ENCODE data around the gene NDUFV2.

Gene NDUFV2

GRCh38 chr18:9126337-9126736, 23.8 kb downstream of the NDUFV2 start:
- no peaks in the 10 kb centered on the region for H3K9me3 ChIP-seq (ENCODE audit: control insufficient read depth, low read depth, low read length)
- H3K27me3 ChIP-seq (ENCODE audit: control insufficient read depth, insufficient read depth, low read length), result no peaks in the 10 kb centered on the region
- H3K4me1 ChIP-seq (ENCODE audit: control insufficient read depth, low read depth, low read length), result no peaks in the 10 kb centered on the region
- peaks cover 81% of the 10 kb centered on the region for H3K36me3 ChIP-seq (ENCODE audit: control insufficient read depth, low read depth, low read length)
- no peak overlapping the region for H3K27ac ChIP-seq (ENCODE audit: low read length)
- no peak overlapping the region for H3K4me3 ChIP-seq (ENCODE audit: low read length)
- no peak overlapping the region for H3K9ac ChIP-seq (ENCODE audit: low read length)

- Histone ChIP-seq H3K9ac (ENCODE audit: low read length) (no peak overlapping the region), H3K36me3 (ENCODE audit: control insufficient read depth, low read depth, low read length) (peaks cover 87% of the 10 kb centered on the region), H3K4me3 (ENCODE audit: low read length) (no peak overlapping the region), H3K27me3 (ENCODE audit: control insufficient read depth, insufficient read depth, low read length) (no peaks in the 10 kb centered on the region), H3K27ac (ENCODE audit: low read length) (no peak overlapping the region), H3K4me1 (ENCODE audit: control insufficient read depth, low read depth, low read length) (no peaks in the 10 kb centered on the region), H3K9me3 (ENCODE audit: control insufficient read depth, low read depth, low read length) (no peaks in the 10 kb centered on the region)
Observed at GRCh38 chr18:9130195-9130594, 27.7 kb downstream of the NDUFV2 start.

GRCh38 chr18:9130806-9131205, 28.3 kb downstream of the NDUFV2 start:
- Histone ChIP-seq H3K4me3 (ENCODE audit: low read length) (no peak overlapping the region), H3K4me1 (ENCODE audit: control insufficient read depth, low read depth, low read length) (peaks cover 4% of the 10 kb centered on the region), H3K27ac (ENCODE audit: low read length) (no peak overlapping the region), H3K9me3 (ENCODE audit: control insufficient read depth, low read depth, low read length) (no peaks in the 10 kb centered on the region), H3K27me3 (ENCODE audit: control insufficient read depth, insufficient read depth, low read length) (no peaks in the 10 kb centered on the region), H3K36me3 (ENCODE audit: control insufficient read depth, low read depth, low read length) (peaks cover 81% of the 10 kb centered on the region), H3K9ac (ENCODE audit: low read length) (no peak overlapping the region)

GRCh38 chr18:9132628-9133027, 30.1 kb downstream of the NDUFV2 start:
- Histone ChIP-seq H3K4me3 (ENCODE audit: low read length) (no peak overlapping the region), H3K27me3 (ENCODE audit: control insufficient read depth, insufficient read depth, low read length) (no peaks in the 10 kb centered on the region), H3K27ac (ENCODE audit: low read length) (no peak overlapping the region), H3K4me1 (ENCODE audit: control insufficient read depth, low read depth, low read length) (peaks cover 4% of the 10 kb centered on the region), H3K9me3 (ENCODE audit: control insufficient read depth, low read depth, low read length) (no peaks in the 10 kb centered on the region), H3K9ac (ENCODE audit: low read length) (no peak overlapping the region), H3K36me3 (ENCODE audit: control insufficient read depth, low read depth, low read length) (peaks cover 67% of the 10 kb centered on the region)

- Histone ChIP-seq H3K27ac (ENCODE audit: low read length) (no peak overlapping the region), H3K4me1 (ENCODE audit: control insufficient read depth, low read depth, low read length) (peaks cover 4% of the 10 kb centered on the region), H3K4me3 (ENCODE audit: low read length) (no peak overlapping the region), H3K27me3 (ENCODE audit: control insufficient read depth, insufficient read depth, low read length) (no peaks in the 10 kb centered on the region), H3K36me3 (ENCODE audit: control insufficient read depth, low read depth, low read length) (peaks cover 61% of the 10 kb centered on the region), H3K9me3 (ENCODE audit: control insufficient read depth, low read depth, low read length) (no peaks in the 10 kb centered on the region), H3K9ac (ENCODE audit: low read length) (no peak overlapping the region)
Observed at GRCh38 chr18:9133225-9133624, 30.7 kb downstream of the NDUFV2 start.

- Histone ChIP-seq H3K9me3 (ENCODE audit: control insufficient read depth, low read depth, low read length) (no peaks in the 10 kb centered on the region), H3K27ac (ENCODE audit: low read length) (no peak overlapping the region), H3K36me3 (ENCODE audit: control insufficient read depth, low read depth, low read length) (peaks cover 42% of the 10 kb centered on the region), H3K4me3 (ENCODE audit: low read length) (peak overlapping the region; percentile 82), H3K9ac (ENCODE audit: low read length) (peak overlapping the region; percentile 77), H3K27me3 (ENCODE audit: control insufficient read depth, insufficient read depth, low read length) (no peaks in the 10 kb centered on the region), H3K4me1 (ENCODE audit: control insufficient read depth, low read depth, low read length) (peaks cover 4% of the 10 kb centered on the region)
Observed at GRCh38 chr18:9135081-9135911, 32.8 kb downstream of the NDUFV2 start.

GRCh38 chr18:9135912-9136314, 33.4 kb downstream of the NDUFV2 start:
- Histone ChIP-seq H3K9me3 (ENCODE audit: control insufficient read depth, low read depth, low read length) (no peaks in the 10 kb centered on the region), H3K27me3 (ENCODE audit: control insufficient read depth, insufficient read depth, low read length) (no peaks in the 10 kb centered on the region), H3K4me3 (ENCODE audit: low read length) (peak overlapping the region; percentile 82), H3K4me1 (ENCODE audit: control insufficient read depth, low read depth, low read length) (peaks cover 4% of the 10 kb centered on the region), H3K36me3 (ENCODE audit: control insufficient read depth, low read depth, low read length) (peaks cover 35% of the 10 kb centered on the region), H3K27ac (ENCODE audit: low read length) (peak overlapping the region; percentile 67), H3K9ac (ENCODE audit: low read length) (peak overlapping the region; percentile 77)

- Histone ChIP-seq H3K36me3 (ENCODE audit: control insufficient read depth, low read depth, low read length) (peaks cover 29% of the 10 kb centered on the region), H3K4me1 (ENCODE audit: control insufficient read depth, low read depth, low read length) (peaks cover 4% of the 10 kb centered on the region), H3K27ac (ENCODE audit: low read length) (peak within 1 kb of the TSS; percentile 67), H3K9ac (ENCODE audit: low read length) (peak within 1 kb of the TSS; percentile 77), H3K4me3 (ENCODE audit: low read length) (peak within 1 kb of the TSS; percentile 98), H3K9me3 (ENCODE audit: control insufficient read depth, low read depth, low read length) (no peaks in the 10 kb centered on the region), H3K27me3 (ENCODE audit: control insufficient read depth, insufficient read depth, low read length) (no peaks in the 10 kb centered on the region)
Observed at GRCh38 chr18:9136315-9137155, 34.0 kb downstream of the NDUFV2 start, which contains the start of gene ANKRD12. Gene ANKRD12, plus strand, starts transcription at chr18:9136781. Its CDS starts 45,652 bp downstream, at chr18:9182433.

- Histone ChIP-seq H3K4me3 (ENCODE audit: low read length) (peak overlapping the region; percentile 98), H3K4me1 (ENCODE audit: control insufficient read depth, low read depth, low read length) (peaks cover 4% of the 10 kb centered on the region), H3K9me3 (ENCODE audit: control insufficient read depth, low read depth, low read length) (no peaks in the 10 kb centered on the region), H3K27ac (ENCODE audit: low read length) (no peak overlapping the region), H3K9ac (ENCODE audit: low read length) (peak overlapping the region; percentile 72), H3K36me3 (ENCODE audit: control insufficient read depth, low read depth, low read length) (peaks cover 20% of the 10 kb centered on the region), H3K27me3 (ENCODE audit: control insufficient read depth, insufficient read depth, low read length) (no peaks in the 10 kb centered on the region)
Observed at GRCh38 chr18:9137168-9138066, 34.9 kb downstream of the NDUFV2 start.

GRCh38 chr18:9139400-9140039, 37.0 kb downstream of the NDUFV2 start:
- Histone ChIP-seq H3K9me3 (ENCODE audit: control insufficient read depth, low read depth, low read length) (no peaks in the 10 kb centered on the region), H3K36me3 (ENCODE audit: control insufficient read depth, low read depth, low read length) (peaks cover 3% of the 10 kb centered on the region), H3K9ac (ENCODE audit: low read length) (no peak overlapping the region), H3K4me1 (ENCODE audit: control insufficient read depth, low read depth, low read length) (peaks cover 4% of the 10 kb centered on the region), H3K27me3 (ENCODE audit: control insufficient read depth, insufficient read depth, low read length) (no peaks in the 10 kb centered on the region), H3K4me3 (ENCODE audit: low read length) (no peak overlapping the region), H3K27ac (ENCODE audit: low read length) (no peak overlapping the region)

All from iPS-18a (cell line).